Measurements from ENCODE around the gene HPCA.

HPCA gene

DNA sequence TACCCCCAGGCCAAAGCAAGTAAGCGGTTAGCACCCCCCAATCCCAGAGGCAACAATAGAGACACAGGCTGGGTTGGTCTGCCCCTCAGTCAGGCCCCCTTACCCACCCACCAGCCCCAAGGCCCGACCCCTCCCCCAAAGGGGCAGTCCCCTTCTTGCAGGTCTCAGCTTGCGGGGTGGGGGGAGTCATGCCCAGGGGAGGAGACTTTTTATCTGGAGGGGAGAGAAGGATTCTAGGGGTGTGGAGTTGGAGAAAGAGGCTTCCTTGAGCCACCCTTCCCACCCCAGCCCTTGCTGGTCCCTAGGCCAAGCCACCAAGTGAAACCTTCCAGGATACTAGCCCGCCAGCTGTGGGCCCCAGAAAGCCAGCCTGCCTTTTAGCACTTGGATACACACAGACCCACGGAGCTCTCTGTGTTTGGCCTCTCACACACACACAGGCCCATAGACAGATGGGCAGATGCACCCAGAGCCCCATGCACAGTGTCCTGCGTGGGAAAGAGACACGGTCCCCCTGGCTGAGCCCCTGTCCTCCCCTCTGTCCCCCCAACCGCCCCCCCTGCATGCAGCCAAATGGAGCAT is 7.8 kb downstream of the HPCA start:
- DNase-seq (ENCODE audit: extremely low read depth, low read depth): no peak
- TF ChIP-seq, protein P1, sequence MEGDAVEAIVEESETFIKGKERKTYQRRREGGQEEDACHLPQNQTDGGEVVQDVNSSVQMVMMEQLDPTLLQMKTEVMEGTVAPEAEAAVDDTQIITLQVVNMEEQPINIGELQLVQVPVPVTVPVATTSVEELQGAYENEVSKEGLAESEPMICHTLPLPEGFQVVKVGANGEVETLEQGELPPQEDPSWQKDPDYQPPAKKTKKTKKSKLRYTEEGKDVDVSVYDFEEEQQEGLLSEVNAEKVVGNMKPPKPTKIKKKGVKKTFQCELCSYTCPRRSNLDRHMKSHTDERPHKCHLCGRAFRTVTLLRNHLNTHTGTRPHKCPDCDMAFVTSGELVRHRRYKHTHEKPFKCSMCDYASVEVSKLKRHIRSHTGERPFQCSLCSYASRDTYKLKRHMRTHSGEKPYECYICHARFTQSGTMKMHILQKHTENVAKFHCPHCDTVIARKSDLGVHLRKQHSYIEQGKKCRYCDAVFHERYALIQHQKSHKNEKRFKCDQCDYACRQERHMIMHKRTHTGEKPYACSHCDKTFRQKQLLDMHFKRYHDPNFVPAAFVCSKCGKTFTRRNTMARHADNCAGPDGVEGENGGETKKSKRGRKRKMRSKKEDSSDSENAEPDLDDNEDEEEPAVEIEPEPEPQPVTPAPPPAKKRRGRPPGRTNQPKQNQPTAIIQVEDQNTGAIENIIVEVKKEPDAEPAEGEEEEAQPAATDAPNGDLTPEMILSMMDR (IDR thresholded peaks at IDR 0.05; ENCODE audit: low read depth, low read length, missing control alignments): no peak
- no peak overlapping the region for H3K4me3 ChIP-seq (replicated peaks; ENCODE audit: low read depth, low read length)

DNA sequence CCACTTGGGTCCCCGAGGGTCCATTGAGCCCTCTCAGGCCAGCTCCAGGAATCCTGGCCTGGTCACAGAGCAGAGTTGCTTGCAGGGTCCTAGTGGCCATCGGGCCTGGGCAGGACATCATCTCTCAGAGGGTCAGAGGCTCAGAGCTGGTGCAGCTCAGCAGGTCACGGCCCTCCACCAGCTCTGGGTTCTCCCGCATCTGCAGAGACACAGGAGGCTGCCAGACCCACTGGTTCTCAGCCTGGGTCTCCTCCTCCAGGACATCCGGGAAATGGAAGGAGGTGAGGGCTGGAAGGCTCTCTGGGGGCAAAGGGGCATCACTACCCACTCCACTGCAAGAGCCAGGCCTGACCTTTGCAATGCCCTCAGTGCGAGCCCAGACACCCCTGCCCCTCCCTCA is 8.4 kb downstream of the HPCA start:
- no peak for DNase-seq (ENCODE audit: extremely low read depth, low read depth)
- TF ChIP-seq, protein P1 (IDR thresholded peaks at IDR 0.05; ENCODE audit: low read depth, low read length, missing control alignments): no peak
- H3K4me3 ChIP-seq (replicated peaks; ENCODE audit: low read depth, low read length): no peak overlapping the region

DNA sequence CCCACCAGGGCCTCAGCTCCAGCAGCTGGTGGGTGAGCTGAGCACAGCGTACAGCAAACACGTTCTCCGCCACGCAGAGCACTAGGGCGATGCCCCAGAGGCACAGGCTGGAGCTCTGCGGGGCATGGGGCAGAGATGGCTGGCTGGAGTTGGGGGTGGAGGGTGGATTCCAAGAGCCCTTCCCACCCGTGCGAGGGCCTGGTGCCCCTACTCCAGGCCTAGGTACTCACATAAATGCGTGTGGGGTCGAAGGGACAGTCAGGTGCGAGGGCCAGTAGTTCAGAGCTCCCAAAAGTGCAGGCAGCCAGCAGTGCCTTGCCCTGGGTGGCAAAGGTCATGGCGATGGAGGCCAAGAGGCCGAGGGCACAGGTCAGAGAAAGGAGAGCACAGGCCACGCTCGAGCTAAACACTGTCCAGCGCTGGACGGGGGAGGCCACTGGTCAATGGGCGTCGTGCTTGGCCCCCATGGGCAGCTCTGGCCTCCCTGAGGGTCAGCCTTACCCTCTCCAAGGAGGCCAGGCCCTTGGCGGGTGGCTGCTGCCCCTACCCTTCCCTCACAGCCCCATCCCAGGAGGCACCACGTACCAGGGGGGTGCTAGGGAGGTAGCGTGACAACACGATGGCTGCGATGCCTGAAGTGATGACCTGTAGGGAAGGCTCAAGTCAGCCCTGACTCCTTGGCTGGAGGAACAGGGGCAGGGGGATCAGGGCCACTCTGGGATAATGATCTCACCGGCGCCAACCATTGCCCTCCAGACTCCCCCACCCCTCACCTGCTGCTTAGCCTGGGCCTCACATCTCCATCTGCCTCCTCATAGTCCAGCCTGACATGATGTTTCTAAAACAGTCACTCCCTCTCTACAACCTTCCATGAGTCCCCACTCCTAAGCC is 9.3 kb downstream of the HPCA start:
- DNase-seq (ENCODE audit: extremely low read depth, low read depth): no peak
- TF ChIP-seq, protein P1 (IDR thresholded peaks at IDR 0.05; ENCODE audit: low read depth, low read length, missing control alignments): no peak
- no peak overlapping the region for H3K4me3 ChIP-seq (replicated peaks; ENCODE audit: low read depth, low read length)

DNA sequence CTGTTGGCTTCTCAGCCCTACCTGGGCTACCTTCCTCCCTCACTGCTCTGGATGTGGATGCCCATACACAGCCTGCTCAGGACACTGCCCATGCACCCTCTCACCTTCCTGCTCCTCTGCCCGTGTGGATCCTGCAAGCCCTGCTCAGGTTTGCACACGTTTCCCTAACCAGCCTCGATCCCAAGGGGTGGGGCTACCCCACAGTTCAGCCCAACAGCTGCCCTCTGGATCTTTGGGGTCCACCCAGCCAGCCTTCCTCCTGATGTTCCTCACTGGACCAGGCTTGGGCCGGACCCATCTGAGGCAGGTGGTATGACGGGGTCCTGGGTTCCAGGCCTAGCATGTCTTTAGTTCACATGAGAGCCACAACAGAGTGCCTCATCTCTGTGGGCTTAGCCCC is 10.2 kb downstream of the HPCA start:
- no peak overlapping the region for H3K4me3 ChIP-seq (replicated peaks; ENCODE audit: low read depth, low read length)
- TF ChIP-seq, protein P1 (IDR thresholded peaks at IDR 0.05; ENCODE audit: low read depth, low read length, missing control alignments): no peak
- DNase-seq (ENCODE audit: extremely low read depth, low read depth): no peak

DNA sequence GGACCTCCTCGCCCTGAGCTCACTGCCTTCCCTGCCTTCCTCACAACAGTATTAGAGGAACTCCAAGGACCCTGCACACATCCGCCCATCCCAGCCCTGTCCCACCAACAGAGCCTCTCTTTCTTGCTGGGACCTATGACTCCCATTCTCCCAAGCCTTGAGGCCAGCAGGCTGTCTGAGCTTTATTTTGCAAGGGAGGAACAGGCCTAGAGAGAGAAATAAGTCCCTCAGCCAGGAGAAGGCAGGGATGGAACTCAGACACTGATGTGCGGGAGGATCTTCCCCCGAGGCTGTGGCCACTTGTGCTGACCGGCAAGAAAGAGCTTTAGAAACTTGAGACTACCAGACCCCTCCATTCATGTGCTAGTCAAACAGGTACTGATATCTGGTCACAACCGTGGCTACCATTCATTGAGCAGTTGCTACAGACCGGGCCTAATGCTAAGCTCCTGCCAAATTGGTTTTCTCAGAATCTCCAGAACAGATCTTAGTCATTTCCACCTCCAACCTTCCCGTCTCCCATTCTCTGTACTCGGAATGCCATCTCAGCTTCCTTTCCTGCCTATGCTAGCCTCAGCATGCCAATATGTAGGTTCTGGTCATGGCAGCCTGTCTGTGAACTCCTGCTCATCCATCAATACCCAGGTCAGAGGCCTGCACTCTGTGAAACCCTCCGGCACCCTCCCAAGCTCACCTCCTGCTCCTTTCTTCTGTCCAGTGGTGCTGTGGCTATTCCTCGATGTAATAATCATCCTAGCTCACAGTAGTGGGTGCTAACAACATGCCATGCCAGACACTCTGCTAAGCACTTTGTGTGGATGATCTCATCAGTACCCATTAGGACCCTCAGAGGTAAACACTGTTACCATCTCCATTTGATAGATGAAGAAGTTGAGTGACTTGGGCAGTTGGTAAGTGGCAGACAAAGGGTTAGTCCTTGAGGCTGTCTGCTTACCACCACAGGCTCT is 11.1 kb downstream of the HPCA start:
- no peak overlapping the region for H3K4me3 ChIP-seq (replicated peaks; ENCODE audit: low read depth, low read length)
- TF ChIP-seq, protein P1 (IDR thresholded peaks at IDR 0.05; ENCODE audit: low read depth, low read length, missing control alignments): no peak
- DNase-seq (ENCODE audit: extremely low read depth, low read depth): no peak

DNA sequence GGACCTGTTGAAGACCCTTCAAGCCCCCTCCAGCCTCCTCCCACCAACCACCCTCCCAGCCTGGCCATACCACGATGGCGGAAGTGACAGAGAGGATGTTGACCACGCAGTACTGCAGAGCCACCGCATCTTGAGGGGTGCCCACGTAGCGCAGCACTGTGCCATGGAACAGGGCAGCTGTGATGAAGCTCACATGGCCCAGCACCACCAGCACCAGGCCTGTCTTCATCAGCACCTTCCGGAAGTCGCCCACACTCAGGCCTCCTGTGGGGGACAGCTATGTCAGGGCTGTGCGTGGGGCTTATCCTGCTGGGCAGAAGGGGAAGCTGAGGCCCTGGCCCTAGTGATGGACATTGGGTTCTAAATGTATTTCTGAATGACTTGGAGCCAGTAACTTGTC is 11.8 kb downstream of the HPCA start:
- TF ChIP-seq, protein P1 (IDR thresholded peaks at IDR 0.05; ENCODE audit: low read depth, low read length, missing control alignments): no peak
- DNase-seq (ENCODE audit: extremely low read depth, low read depth): no peak
- H3K4me3 ChIP-seq (replicated peaks; ENCODE audit: low read depth, low read length): no peak overlapping the region

All from HFF-Myc (cell line).